Prostate gland (tissue), 2 donors: Measurements from ENCODE around the gene IRGQ. TPM values are rescaled to one million over a fixed set of nuclear protein-coding genes. Genes with fewer than 3 reads are reported as not detected.

Experiments
- DNase-seq: peaks from one replicate; pipeline ENCODE4 v3.0.0-alpha.2; 2019; ENCODE audit warnings: low spot score
- H3K27ac ChIP-seq, 2 donors: fragments of 200-600 bp; sonication (generic); 2 replicates each; pipeline ENCODE4 v1.5.1; 2017 to 2019
- H3K27me3 ChIP-seq: fragments of 200-600 bp; sonication (generic); replicated peaks from 2 replicates; pipeline ENCODE4 v1.5.1; 2019; ENCODE audit not compliant: insufficient read depth
- H3K36me3 ChIP-seq, 2 donors: fragments of 200-600 bp; sonication (generic); 1 replicate in 1 of 2; 2 replicates in 1 of 2; pipeline versions ENCODE4 v1.5.1 to v1.8.1; 2017 to 2019
- H3K4me1 ChIP-seq: fragments of 200-600 bp; sonication (generic); replicated peaks from 2 replicates; pipeline ENCODE4 v1.5.1; 2019
- H3K4me3 ChIP-seq, 2 donors: fragments of 200-600 bp; sonication (generic); 2 replicates each; pipeline ENCODE4 v1.5.1; 2017 to 2019
- H3K9me3 ChIP-seq: fragments of 200-600 bp; sonication (generic); 2 replicates; pipeline ENCODE4 v1.5.1; 2017
- CTCF ChIP-seq, 4 experiments: fragments of 200-600 bp in 2 of 4; fragments of 450-650 bp in 2 of 4; sonication (generic) in 2 of 4; IDR thresholded peaks; 1 replicate in 3 of 4; 2 replicates in 1 of 4; pipeline ENCODE4 v1.5.1; 2016 to 2019; ENCODE audit warnings: antibody characterized with exemption in 4 of 4, mild to moderate bottlenecking in 2 of 4, moderate library complexity in 2 of 4
- POLR2A ChIP-seq: fragments of 450-650 bp; IDR thresholded peaks from one replicate; pipeline ENCODE4 v1.6.1; 2016; ENCODE audit warnings: antibody characterized with exemption, mild to moderate bottlenecking
- POLR2AphosphoS5 ChIP-seq: sonication (generic); formaldehyde crosslinking; IDR thresholded peaks from one replicate; pipeline ENCODE4 v1.6.1; 2017; ENCODE audit warnings: antibody characterized with exemption
- WGBS: methylation state at CpG from one replicate; pipeline ENCODE4 v1.1.5; 2018; 5-methylcytosine and 5-hydroxymethylcytosine counted together
- intact Hi-C: fragments of 100-400 bp; cut with DNase I; formaldehyde crosslinking; loops from one replicate; pipeline ENCODE4 v1.14.2; 2022
- total RNA-seq, 2 donors: library from RNA; depleted of rRNA; stranded (reverse); fragments of >200 nt; gene quantifications; one replicate each; pipeline ENCODE4 v1.1.0, GENCODE V29; 2016

Gene IRGQ
- total RNA-seq, 2 donors from 2014 or later, result 28.3 to 30.4 TPM

DNA sequence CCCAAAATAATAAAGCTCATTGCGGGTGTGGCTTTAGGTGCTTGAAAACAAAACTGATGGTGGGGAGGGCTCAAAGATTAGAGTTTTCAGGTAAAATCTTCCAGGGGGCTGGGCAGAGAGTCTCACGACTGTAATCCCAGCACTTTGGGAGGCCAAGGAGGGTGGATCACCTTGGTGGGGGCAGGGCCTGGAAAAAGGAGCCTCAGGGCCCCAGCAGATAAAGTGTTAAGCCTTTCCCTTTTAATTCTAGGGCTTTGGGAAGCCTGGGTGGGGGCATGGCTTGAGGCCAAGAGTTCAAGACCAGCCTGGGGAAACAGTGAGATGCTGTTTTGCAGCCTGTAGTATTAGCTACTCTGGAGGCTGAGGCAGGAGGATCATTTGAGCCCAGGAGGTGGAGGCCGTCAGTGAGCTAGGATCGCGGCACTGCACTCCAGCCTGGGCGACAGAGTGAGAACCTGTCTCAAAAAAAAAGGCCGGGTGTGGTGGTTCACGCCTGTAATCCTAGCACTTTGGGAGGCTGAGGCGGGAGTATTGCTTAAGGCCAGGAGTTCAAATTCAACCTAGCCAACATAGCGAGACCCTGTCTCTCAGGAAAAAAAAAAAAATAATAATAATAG, 1.7 kb downstream of the IRGQ start:
- intact Hi-C loops, result loop anchor here (2.0 kb wide), 1 partner anchor 59 kb away; no protein-coding TSS in a partner anchor
- H3K27ac ChIP-seq, result peak overlapping the region; percentile 94 to 97
- peaks cover 15% of the 10 kb centered on the region for H3K4me1 ChIP-seq
- H3K9me3 ChIP-seq, result no peaks in the 10 kb centered on the region
- DNase-seq, result no peak
- H3K4me3 ChIP-seq, result peak overlapping the region in 1 of 2 donors; percentile 59
- 89% methylated on average over 10 of the region's 10 CpGs for WGBS
- peaks cover 0 to 16% of the 10 kb centered on the region in 2 donors for H3K36me3 ChIP-seq
- TF ChIP-seq POLR2A (no peak), POLR2AphosphoS5 (no peak), CTCF (IDR thresholded peaks at IDR 0.05) (no peak)
- no peaks in the 10 kb centered on the region for H3K27me3 ChIP-seq

GRCh38 chr19:43592800-43593350, 3.1 kb downstream of the IRGQ start:
- no peak overlapping the region for H3K27ac ChIP-seq
- TF ChIP-seq POLR2AphosphoS5 (no peak), POLR2A (no peak), CTCF (IDR thresholded peaks at IDR 0.05) (no peak)
- 91% methylated on average over 37 of the region's 37 CpGs for WGBS
- no peak overlapping the region for H3K4me3 ChIP-seq
- peaks cover 10% of the 10 kb centered on the region for H3K4me1 ChIP-seq
- no peak for DNase-seq
- no peaks in the 10 kb centered on the region for H3K9me3 ChIP-seq
- no peaks in the 10 kb centered on the region for H3K27me3 ChIP-seq
- intact Hi-C loops, result no loop called here
- peaks cover 3 to 12% of the 10 kb centered on the region in 2 donors for H3K36me3 ChIP-seq

DNA sequence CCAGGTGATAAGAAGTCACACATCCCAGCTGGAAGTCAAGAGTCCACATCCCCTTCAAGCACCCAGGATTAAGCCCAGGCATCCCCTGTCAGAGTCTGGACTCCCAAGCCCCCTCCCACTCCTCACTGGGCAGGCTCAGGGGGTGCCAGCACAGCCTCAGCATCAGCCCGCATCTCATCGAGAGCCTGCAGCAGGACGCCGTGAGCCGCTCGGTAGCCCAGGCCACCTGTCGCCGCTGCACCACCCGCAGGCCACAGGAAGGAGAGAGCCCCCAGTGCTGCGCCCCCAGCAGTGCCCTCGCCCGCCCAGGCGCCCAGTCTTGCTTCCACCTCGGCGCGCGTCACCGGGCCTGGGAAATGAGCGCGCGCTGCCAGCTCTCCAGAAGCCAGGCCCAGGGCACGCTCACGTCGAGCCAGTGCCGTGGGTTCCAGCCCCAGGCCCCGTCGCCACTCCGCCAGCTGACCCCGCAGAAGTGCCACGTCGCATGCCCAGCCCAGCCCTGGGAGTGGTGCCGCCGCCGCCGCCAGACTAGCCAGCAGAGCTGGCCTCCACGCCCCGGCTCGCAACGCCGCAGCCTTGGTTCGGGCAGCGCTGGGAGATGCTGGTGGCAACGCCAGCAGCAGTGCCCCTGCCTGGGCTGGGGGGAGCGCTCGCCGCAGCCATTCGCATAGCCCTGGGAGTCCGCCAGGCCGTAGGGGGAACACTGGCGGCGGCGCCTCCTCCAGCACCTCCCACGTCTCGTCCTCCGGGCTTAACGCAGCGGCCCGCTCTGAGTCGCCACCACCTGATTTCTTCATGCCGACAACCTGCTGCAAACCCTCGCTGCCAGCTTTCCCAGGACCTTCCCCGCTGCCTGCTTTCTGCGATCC, 3.8 kb downstream of the IRGQ start:
- H3K4me1 ChIP-seq, result peaks cover 8% of the 10 kb centered on the region
- intact Hi-C loops, result no loop called here
- H3K4me3 ChIP-seq, result no peak overlapping the region
- no peaks in the 10 kb centered on the region for H3K27me3 ChIP-seq
- no peak for DNase-seq
- peaks cover 3 to 12% of the 10 kb centered on the region in 2 donors for H3K36me3 ChIP-seq
- no peak overlapping the region for H3K27ac ChIP-seq
- WGBS, result 95% methylated on average over 52 of the region's 63 CpGs
- TF ChIP-seq POLR2AphosphoS5 (no peak), POLR2A (no peak), CTCF (IDR thresholded peaks at IDR 0.05) (no peak)
- H3K9me3 ChIP-seq, result no peaks in the 10 kb centered on the region

DNA sequence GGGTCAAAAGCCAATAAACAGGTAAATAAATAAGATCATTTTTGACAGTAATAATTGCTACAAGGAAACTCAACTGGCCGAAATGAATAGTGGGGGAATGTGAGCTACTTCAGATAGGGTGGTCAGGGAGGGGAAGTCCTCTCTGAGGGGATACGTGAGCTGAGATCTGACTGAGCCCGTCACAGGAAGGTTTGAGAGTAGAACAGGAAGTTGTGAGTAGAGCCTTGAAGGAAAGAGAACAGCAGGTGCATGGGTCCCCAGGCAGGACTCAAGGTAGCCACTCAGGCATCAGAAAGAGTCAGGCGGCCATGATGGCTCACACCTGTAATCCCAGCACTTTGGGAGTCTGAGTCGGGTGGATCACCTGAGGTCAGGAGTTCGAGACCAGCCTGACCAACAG, 6.3 kb downstream of the IRGQ start:
- Histone ChIP-seq H3K9me3 (no peaks in the 10 kb centered on the region), H3K27me3 (no peaks in the 10 kb centered on the region), H3K36me3 (peaks cover 3 to 12% of the 10 kb centered on the region in 2 donors), H3K4me3 (no peak overlapping the region), H3K27ac (no peak overlapping the region), H3K4me1 (peaks cover 4% of the 10 kb centered on the region)
- WGBS, result 86% methylated on average over 6 of the region's 6 CpGs
- intact Hi-C loops, result no loop called here
- TF ChIP-seq POLR2A (no peak), CTCF (IDR thresholded peaks at IDR 0.05) (no peak), POLR2AphosphoS5 (no peak)
- no peak for DNase-seq
